Smooth muscle cell (in vitro differentiated cells): ENCODE measurements around the gene CELF3. TPM values are rescaled to one million over a fixed set of nuclear protein-coding genes. Genes with fewer than 3 reads are reported as not detected.

ENCODE experiments used
- DNase-seq: peaks from one replicate; lab custom pipeline; 2025; ENCODE audit not compliant: unreplicated experiment; lab: John Stamatoyannopoulos, UW
- H2AFZ ChIP-seq: fragments of 200-600 bp; sonication (generic); 2 replicates; pipeline ENCODE4 v1.6.0; 2016; ENCODE audit warnings: antibody characterized with exemption, low read depth, mild to moderate bottlenecking
- H3F3A ChIP-seq: fragments of 200-600 bp; sonication (generic); 2 replicates; pipeline ENCODE4 v1.6.0; 2017; ENCODE audit warnings: antibody characterized with exemption, low read depth
- H3K27ac ChIP-seq: fragments of 200-600 bp; sonication (generic); 2 replicates; pipeline ENCODE4 v1.5.1; 2016; ENCODE audit warnings: low read depth, mild to moderate bottlenecking
- H3K27me3 ChIP-seq: fragments of 200-600 bp; sonication (generic); 2 replicates; pipeline ENCODE4 v1.6.1; 2016; ENCODE audit warnings: low read depth, mild to moderate bottlenecking
- H3K36me3 ChIP-seq: fragments of 200-600 bp; sonication (generic); 2 replicates; pipeline ENCODE4 v1.5.1; 2016; ENCODE audit warnings: low read depth
- H3K4me1 ChIP-seq: fragments of 200-600 bp; sonication (generic); 2 replicates; pipeline ENCODE4 v1.5.1; 2016; ENCODE audit warnings: low read depth
- H3K4me2 ChIP-seq: fragments of 200-600 bp; sonication (generic); 2 replicates; pipeline ENCODE4 v1.6.0; 2016; ENCODE audit warnings: mild to moderate bottlenecking
- H3K4me3 ChIP-seq: fragments of 200-600 bp; sonication (generic); 2 replicates; pipeline ENCODE4 v1.5.1; 2016; ENCODE audit warnings: mild to moderate bottlenecking
- H3K79me2 ChIP-seq: fragments of 200-600 bp; sonication (generic); 2 replicates; pipeline ENCODE4 v1.6.0; 2016; ENCODE audit warnings: low read depth, mild to moderate bottlenecking
- H3K9ac ChIP-seq: fragments of 200-600 bp; sonication (generic); 2 replicates; pipeline ENCODE4 v1.6.0; 2016; ENCODE audit warnings: low read depth
- H3K9me3 ChIP-seq: fragments of 200-600 bp; sonication (generic); replicated peaks from 2 replicates; pipeline ENCODE4 v1.5.1; 2016; ENCODE audit warnings: low read depth
- H4K20me1 ChIP-seq: fragments of 200-600 bp; sonication (generic); 2 replicates; pipeline ENCODE4 v1.6.0; 2016; ENCODE audit warnings: low read depth
- WGBS: methylation state at CpG from one replicate; pipeline ENCODE4 v1.1.7; 2016; ENCODE audit warnings: low lambda C conversion rate; 5-methylcytosine and 5-hydroxymethylcytosine counted together
- polyA plus RNA-seq: library from polyadenylated mRNA; unstranded; fragments of >200 nt; fragmentation: Nextera tagmentation; extraction: Ambion mirVana; gene quantifications from 2 replicates; pipeline ENCODE4 v1.2.1, GENCODE V29; 2016
- total RNA-seq: library from RNA; depleted of rRNA; stranded (reverse); fragments of >200 nt; gene quantifications from 2 replicates; pipeline ENCODE4 v1.2.3, GENCODE V29; 2014
- TF ChIP-seq, protein P1 (sequence below): fragments of 200-600 bp; sonication (generic); IDR thresholded peaks from 2 replicates; pipeline ENCODE4 v1.5.1; 2017; ENCODE audit warnings: borderline replicate concordance, mild to moderate bottlenecking, antibody characterized with exemption; ENCODE audit not compliant: insufficient read depth, poor library complexity, severe bottlenecking

CELF3 gene
- total RNA-seq (not detected in 2 replicates), polyA plus RNA-seq (not detected in 2 replicates)

DNA sequence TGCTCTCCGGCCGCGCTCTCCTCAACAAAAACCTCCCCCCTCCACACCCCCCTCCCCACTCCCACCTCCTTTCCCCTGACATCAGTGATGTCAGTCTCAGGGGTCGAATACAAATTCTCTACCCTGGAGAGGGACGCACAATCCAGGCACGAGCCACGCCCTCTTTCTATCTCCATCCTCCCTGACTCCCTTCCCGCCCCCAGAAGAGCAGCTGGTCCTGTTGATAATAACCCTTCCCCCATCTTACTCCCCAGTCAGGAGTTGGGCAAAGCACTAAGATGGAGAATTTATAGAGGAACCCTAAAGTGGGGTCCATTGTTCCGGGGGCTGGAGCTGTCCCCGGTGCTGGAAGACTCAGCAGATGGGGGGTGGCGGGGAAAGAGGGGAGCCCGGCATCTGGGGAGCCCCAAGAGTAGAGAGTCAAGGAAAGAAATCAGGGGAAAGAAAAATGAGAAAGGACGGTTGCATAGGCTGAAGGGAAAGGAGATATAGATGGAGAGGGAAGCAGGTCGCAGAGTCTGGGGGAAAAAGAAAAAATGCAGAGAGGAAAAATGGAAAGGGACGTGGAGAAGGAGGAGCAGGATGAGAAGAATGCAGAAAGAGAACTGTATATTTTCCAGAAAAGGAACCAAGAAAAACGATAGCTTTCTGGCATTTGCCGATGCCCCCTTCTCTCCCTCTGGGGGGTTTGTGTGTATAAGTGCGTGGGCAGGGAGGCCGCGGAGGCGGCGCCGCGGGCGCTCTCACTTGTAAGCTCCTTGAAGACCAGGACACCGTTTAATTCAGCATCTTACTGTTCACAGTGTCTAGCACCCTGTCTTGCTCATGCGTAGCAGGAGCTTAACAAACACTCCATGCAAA is at the start of gene CELF3:
Gene CELF3 (minus strand): TSS at position 33 of the 861 bp plus-strand sequence. CDS start 783 bp downstream, outside the sequence.
- H3F3A ChIP-seq = peaks cover 3% of the 10 kb centered on the region
- WGBS = 14% methylated on average over 22 of the region's 27 CpGs
- DNase-seq = no peak
- H3K4me3 ChIP-seq = peak within 1 kb of the TSS; percentile 15
- peaks cover 64% of the 10 kb centered on the region for H3K27me3 ChIP-seq
- no peaks in the 10 kb centered on the region for H3K36me3 ChIP-seq
- no peaks in the 10 kb centered on the region for H3K79me2 ChIP-seq
- H3K9me3 ChIP-seq = no peaks in the 10 kb centered on the region
- no peak within 1 kb of the TSS for H3K9ac ChIP-seq
- H3K27ac ChIP-seq = no peak within 1 kb of the TSS
- peaks cover 24% of the 10 kb centered on the region for H3K4me1 ChIP-seq
- H2AFZ ChIP-seq = no peak within 1 kb of the TSS
- TF ChIP-seq, protein P1, sequence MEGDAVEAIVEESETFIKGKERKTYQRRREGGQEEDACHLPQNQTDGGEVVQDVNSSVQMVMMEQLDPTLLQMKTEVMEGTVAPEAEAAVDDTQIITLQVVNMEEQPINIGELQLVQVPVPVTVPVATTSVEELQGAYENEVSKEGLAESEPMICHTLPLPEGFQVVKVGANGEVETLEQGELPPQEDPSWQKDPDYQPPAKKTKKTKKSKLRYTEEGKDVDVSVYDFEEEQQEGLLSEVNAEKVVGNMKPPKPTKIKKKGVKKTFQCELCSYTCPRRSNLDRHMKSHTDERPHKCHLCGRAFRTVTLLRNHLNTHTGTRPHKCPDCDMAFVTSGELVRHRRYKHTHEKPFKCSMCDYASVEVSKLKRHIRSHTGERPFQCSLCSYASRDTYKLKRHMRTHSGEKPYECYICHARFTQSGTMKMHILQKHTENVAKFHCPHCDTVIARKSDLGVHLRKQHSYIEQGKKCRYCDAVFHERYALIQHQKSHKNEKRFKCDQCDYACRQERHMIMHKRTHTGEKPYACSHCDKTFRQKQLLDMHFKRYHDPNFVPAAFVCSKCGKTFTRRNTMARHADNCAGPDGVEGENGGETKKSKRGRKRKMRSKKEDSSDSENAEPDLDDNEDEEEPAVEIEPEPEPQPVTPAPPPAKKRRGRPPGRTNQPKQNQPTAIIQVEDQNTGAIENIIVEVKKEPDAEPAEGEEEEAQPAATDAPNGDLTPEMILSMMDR = no peak
- no peaks in the 10 kb centered on the region for H4K20me1 ChIP-seq
- H3K4me2 ChIP-seq = peak within 1 kb of the TSS; percentile 76

DNA sequence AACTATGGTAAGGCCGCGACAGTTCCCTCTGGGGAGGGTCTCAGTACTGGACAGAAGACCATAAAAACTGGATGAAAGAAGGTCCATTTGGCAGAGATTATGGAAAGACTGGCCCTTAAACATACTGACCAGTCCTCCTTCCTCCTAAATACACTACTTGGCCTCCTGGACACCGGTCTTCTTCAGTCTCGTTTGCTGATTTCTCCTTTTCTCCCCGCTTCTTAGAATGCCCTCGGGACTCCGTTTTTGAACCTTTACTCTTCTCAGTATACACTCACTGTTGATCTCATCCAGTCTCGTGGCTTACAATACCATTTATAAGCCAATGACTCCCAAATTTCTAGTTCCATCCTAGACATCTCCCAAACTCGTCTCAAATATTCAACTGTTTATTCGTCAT is 47.4 kb upstream of the CELF3 start:
- DNase-seq = no peak
- WGBS = 83% methylated on average over 10 of the region's 10 CpGs
- Histone ChIP-seq H3K4me1 (peaks cover 7% of the 10 kb centered on the region), H3K4me2 (peak overlapping the region; percentile 86), H3K9me3 (no peaks in the 10 kb centered on the region), H3K36me3 (peaks cover 10% of the 10 kb centered on the region), H4K20me1 (no peaks in the 10 kb centered on the region), H3K4me3 (peak overlapping the region; percentile 85), H3K9ac (peak overlapping the region; percentile 89), H3K27ac (peak overlapping the region; percentile 57), H3K79me2 (no peaks in the 10 kb centered on the region), H3K27me3 (no peaks in the 10 kb centered on the region), H3F3A (no peaks in the 10 kb centered on the region), H2AFZ (peak overlapping the region; percentile 83)
- TF ChIP-seq, protein P1 = no peak

DNA sequence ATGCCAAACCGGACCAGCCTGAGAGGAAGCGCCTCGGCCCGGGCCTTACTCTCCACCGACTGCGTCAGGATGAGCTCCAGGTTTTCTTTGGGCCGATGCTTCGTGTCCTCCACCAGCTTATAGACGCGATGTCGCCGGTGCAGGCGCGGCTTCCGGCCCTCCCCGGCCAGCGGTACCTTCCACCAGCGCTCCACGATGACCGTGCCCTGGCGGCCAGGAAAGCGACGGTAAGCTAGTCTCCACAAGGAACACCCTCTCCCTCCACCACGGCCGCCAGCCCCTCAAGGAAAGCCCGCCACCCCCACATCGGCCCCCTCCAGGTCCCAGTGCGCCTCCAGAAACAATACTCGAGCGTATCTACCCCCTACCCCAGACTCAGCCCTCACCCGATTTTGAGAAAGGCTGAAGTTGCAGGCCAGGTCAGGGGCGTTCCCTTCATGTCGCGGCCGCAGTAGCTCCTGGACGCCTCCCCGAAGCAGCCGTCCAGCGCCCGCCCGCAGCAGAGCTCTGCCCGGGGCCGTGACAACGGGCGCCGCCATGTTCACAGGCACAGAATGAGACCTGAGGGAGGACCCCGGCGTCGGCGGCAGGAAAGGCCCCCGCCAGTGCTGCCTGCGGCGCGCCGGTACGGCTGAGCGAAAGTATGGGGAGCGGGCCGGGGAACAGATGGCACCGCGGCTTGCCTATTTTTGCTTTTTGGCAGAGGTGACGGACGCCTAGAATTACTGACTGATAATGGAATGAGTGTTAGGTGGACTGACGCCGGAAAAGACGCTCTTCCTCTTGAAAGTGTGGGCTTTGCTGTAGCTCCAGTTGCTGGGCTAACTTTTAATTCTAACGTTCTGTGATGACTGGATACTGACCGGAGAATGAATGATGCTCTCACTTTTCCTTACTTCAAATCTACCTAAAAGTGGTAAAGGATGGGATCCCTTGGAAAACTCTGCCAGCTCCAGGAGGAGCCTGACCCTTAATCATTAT is 46.6 kb upstream of the CELF3 start, which contains the start of gene MRPL9:
Gene MRPL9 (minus strand): TSS at position 556 of the 981 bp plus-strand sequence. CDS start 17 bp downstream, at position 539.
- Histone ChIP-seq H3K4me2 (peak within 1 kb of the TSS; percentile 86), H3F3A (no peaks in the 10 kb centered on the region), H2AFZ (peak within 1 kb of the TSS; percentile 83), H3K9ac (peak within 1 kb of the TSS; percentile 89), H3K27me3 (no peaks in the 10 kb centered on the region), H3K9me3 (no peaks in the 10 kb centered on the region), H3K4me3 (peak within 1 kb of the TSS; percentile 85), H3K27ac (peak within 1 kb of the TSS; percentile 57), H3K4me1 (peaks cover 7% of the 10 kb centered on the region), H3K36me3 (peaks cover 15% of the 10 kb centered on the region), H3K79me2 (no peaks in the 10 kb centered on the region), H4K20me1 (no peaks in the 10 kb centered on the region)
- TF ChIP-seq, protein P1 = no peak
- 1% methylated on average over 56 of the region's 68 CpGs for WGBS
- DNase-seq = peak; percentile 43
